IMR-90 (cell line): ENCODE data around the gene PCCA.

Source experiments
- BHLHE40 ChIP-seq: fragments of 150-350 bp; IDR thresholded peaks from 2 replicates; pipeline ENCODE4 v1.6.1; 2016; ENCODE audit warnings: mild to moderate bottlenecking, low read depth, low read length
- CHD1 ChIP-seq: IDR thresholded peaks from 2 replicates; pipeline ENCODE4 v1.6.1; 2012; ENCODE audit warnings: low read depth, low read length, improper control_type of control experiment
- MXI1 ChIP-seq: IDR thresholded peaks from 2 replicates; pipeline ENCODE4 v1.6.1; 2012; ENCODE audit warnings: low read depth, mild to moderate bottlenecking, low read length, moderate library complexity, borderline replicate concordance
- POLR2A ChIP-seq: IDR thresholded peaks from 2 replicates; pipeline ENCODE4 v1.6.1; 2012; ENCODE audit warnings: mild to moderate bottlenecking, low read depth, low read length
- RAD21 ChIP-seq: IDR thresholded peaks from 2 replicates; pipeline ENCODE4 v1.6.1; 2012; ENCODE audit warnings: low read length, improper control_type of control experiment
- RFX5 ChIP-seq: IDR thresholded peaks from 2 replicates; pipeline ENCODE4 v1.8.0; 2012; ENCODE audit warnings: low read depth, mild to moderate bottlenecking, low read length, moderate library complexity
- SMC3 ChIP-seq: fragments of 150-350 bp; IDR thresholded peaks from 2 replicates; pipeline ENCODE4 v1.6.1; 2016; ENCODE audit warnings: low read depth, mild to moderate bottlenecking, antibody characterized with exemption, low read length, moderate library complexity
- TF ChIP-seq, protein P1 (sequence below): conservative IDR thresholded peaks from 2 replicates; pipeline ENCODE4 v1.5.1; 2012; ENCODE audit warnings: mild to moderate bottlenecking, low read depth, low read length, improper control_type of control experiment

DNA sequence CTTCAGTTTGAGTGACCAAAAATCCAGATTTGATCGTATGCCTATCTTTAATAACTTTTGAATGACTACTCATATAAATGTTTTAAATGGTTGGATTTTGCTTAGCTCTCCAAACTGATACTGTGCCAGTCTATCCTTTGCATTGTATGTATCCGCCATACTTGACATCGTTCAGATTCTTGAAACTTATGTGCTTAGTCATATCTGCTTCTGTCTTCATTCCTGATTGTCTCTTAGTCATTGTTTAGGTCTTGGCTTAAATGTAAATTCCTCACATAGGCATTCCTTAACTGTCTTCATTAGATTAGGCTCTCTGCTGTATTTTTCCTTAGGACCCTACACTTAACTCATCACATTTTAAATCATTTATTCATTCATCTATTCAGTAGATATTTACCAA, 126.0 kb downstream of the PCCA start:
- TF ChIP-seq RFX5, result no peak
- TF ChIP-seq, protein P1, sequence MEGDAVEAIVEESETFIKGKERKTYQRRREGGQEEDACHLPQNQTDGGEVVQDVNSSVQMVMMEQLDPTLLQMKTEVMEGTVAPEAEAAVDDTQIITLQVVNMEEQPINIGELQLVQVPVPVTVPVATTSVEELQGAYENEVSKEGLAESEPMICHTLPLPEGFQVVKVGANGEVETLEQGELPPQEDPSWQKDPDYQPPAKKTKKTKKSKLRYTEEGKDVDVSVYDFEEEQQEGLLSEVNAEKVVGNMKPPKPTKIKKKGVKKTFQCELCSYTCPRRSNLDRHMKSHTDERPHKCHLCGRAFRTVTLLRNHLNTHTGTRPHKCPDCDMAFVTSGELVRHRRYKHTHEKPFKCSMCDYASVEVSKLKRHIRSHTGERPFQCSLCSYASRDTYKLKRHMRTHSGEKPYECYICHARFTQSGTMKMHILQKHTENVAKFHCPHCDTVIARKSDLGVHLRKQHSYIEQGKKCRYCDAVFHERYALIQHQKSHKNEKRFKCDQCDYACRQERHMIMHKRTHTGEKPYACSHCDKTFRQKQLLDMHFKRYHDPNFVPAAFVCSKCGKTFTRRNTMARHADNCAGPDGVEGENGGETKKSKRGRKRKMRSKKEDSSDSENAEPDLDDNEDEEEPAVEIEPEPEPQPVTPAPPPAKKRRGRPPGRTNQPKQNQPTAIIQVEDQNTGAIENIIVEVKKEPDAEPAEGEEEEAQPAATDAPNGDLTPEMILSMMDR, result no peak
- no peak for TF ChIP-seq RAD21
- no peak for TF ChIP-seq MXI1
- TF ChIP-seq BHLHE40, result peak; percentile 24; the same call in 1 of the 2 replicates
- no peak for TF ChIP-seq POLR2A
- no peak for TF ChIP-seq SMC3
- TF ChIP-seq CHD1, result no peak
